ENCODE data around the gene BMP7.
A peak's percentile ranks its signal among the peaks of the same experiment; 100 is the strongest.

The BMP7 gene

GRCh38 chr20:57269148-57269984, 2.9 kb upstream of the BMP7 start:
- TF ChIP-seq CTCF (IDR thresholded peaks at IDR 0.05): no peak

- TF ChIP-seq CTCF (IDR thresholded peaks at IDR 0.05): no peak
These were observed 2.1 kb upstream of the BMP7 start for GRCh38 chr20:57268399-57269076.

- TF ChIP-seq CTCF (IDR thresholded peaks at IDR 0.05): no peak
These were observed 849 bp upstream of the BMP7 start for GRCh38 chr20:57267158-57267821.

GRCh38 chr20:57265997-57266290, 497 bp downstream of the BMP7 start:
- TF ChIP-seq CTCF (IDR thresholded peaks at IDR 0.05): no peak

GRCh38 chr20:57265336-57265996, 975 bp downstream of the BMP7 start:
- TF ChIP-seq CTCF (IDR thresholded peaks at IDR 0.05): no peak

- TF ChIP-seq CTCF (IDR thresholded peaks at IDR 0.05): peak; percentile 11; the same call in 1 of the 2 replicates
These were observed 2.3 kb downstream of the BMP7 start for GRCh38 chr20:57263801-57264792.

Data from LNCAP (cell line).